Measurements from ENCODE around the gene TSHZ2.

DNA sequence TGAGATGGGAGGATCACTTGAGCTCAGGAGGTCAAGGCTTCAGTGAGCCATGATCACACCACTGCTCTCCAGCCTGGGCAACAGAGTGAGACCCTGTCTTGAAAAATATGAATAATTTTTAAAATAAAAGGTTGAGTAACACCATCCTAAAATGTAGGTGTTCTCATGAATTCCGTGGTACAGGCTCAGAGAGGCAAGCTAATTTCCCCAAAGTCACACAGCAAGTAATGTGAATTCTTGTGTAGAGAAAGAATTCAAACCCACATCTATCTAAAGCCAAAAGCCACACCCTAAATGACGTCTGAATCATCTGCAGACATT, 541.0 kb downstream of the TSHZ2 start:
- no peak for TF ChIP-seq ARHGAP35 (IDR thresholded peaks at IDR 0.05; ENCODE audit: partially characterized antibody)
- TF ChIP-seq CTCF (IDR thresholded peaks at IDR 0.05 in 2 of 3, conservative IDR thresholded peaks at IDR 0.05 in 1 of 3; ENCODE audit: insufficient read depth in 2 of 3, low read depth in 1 of 3, low read length in 3 of 3), result no peak
- TF ChIP-seq KLF6 (CRISPR knock-in tag; IDR thresholded peaks at IDR 0.05; ENCODE audit: borderline replicate concordance), result no peak
- no peak for TF ChIP-seq FOXM1 (IDR thresholded peaks at IDR 0.05; ENCODE audit: low read depth)
- TF ChIP-seq FOXM1 (CRISPR knock-in tag; IDR thresholded peaks at IDR 0.05; ENCODE audit: low read depth), result no peak
- no peak for TF ChIP-seq SRSF1 (IDR thresholded peaks at IDR 0.05; ENCODE audit: low read depth, low read length)
- TF ChIP-seq POLR2H (tag; IDR thresholded peaks at IDR 0.05; ENCODE audit: low read depth), result no peak
- no peak for TF ChIP-seq ILF3 (IDR thresholded peaks at IDR 0.05; ENCODE audit: borderline replicate concordance)
- TF ChIP-seq, protein P1, sequence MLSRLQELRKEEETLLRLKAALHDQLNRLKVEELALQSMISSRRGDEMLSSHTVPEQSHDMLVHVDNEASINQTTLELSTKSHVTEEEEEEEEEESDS (CRISPR knock-in tag; IDR thresholded peaks at IDR 0.05), result no peak
